Stimulated activated CD8-positive, alpha-beta memory T cell treated with anti-CD3 and anti-CD28 coated beads, Interleukin-12 subunit alpha, Interleukin-12 subunit beta, amount 100 ng/mL, for 24 hours (primary cell): ENCODE results near the gene TEX26.
"Not testable (repeated sequence)": the region's sequence is repeated elsewhere in the genome, so short reads cannot be mapped to it uniquely, and the experiment has no call there.

ENCODE experiments used
- DNase-seq: peaks from one replicate; pipeline ENCODE4 v3.0.0-alpha.2; 2020; ENCODE audit errors: extremely low read depth

Gene TEX26

GRCh38 chr13:30918662-30919405, 13.6 kb upstream of the TEX26 start:
- no peak for DNase-seq

DNA sequence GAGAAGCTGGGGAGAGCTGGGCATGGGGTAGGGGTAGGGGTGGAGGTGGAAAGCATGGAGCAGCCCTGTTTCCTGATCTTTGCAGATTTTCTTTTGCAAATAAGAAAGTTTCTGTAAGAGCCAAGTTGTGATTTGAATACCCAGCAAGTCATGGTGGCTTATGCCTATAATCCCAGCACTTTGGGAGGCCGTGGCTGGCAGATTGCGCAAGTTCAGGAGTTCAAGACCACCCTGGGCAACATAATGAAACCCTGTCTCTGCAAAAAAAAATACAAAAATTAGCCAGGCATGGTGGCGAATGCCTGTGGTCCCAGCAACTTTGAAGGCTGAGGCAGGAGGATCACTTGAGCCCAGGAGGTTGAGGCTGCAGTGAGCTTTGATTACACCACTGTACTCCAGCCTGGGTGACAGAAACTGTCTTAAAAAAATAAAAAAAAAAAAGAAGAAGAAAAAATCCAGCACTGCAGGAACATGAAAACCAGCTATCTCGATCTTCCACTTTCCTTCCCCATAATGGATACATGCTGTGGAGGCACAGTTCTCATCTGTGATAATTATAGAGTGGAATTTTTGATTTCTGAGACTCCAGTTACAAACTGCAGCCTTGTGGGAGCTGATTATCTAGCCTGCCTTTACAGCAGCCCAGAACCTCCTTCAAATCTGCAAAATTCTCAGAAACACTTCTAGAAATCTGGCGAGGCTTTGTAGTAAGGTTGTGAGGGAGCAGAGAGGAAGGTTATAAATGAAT, 12.1 kb upstream of the TEX26 start:
- no peak for DNase-seq

DNA sequence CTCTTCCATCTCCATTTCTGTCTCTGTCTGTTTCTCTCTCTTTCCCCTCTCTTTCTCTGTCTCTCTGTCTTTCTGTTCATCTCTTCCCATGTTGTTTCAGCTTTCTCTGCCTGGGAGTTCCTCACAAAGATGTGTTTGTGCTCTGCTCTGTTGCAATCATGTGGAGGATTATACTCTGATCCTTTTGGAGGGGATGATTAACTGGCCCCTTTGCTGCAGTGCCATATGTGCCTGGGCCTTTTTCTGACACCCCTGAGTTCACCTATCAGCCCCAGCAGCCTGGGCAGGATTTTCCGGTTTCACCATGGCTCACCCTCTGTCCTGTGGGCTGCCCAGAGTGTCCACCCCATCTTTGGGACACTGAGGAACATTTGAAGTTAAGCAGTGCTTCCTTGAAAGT, 9.0 kb upstream of the TEX26 start:
- no peak for DNase-seq

GRCh38 chr13:30924721-30925120, 7.7 kb upstream of the TEX26 start:
- DNase-seq = no peak

DNA sequence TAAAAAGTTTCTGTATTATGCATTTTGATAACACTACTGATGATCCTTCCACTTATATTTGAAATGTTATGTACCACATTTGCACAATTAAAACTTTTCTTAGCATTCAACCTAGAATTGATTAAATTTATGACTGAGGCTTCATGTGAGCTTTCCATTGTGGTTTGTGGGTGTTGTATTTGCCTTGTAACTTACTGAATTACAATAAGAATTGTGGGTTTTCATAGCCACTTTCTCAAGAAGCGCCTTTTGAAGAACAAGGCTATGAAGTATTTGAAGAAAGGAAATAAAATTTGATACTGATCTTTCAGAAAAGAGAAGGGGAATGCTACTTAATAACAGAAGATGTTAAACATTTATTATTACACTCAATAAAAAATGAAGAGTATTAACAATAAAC, 7.0 kb upstream of the TEX26 start:
- no peak for DNase-seq

- DNase-seq = no peak
Measured at GRCh38 chr13:30926781-30927180, 5.7 kb upstream of the TEX26 start.

DNA sequence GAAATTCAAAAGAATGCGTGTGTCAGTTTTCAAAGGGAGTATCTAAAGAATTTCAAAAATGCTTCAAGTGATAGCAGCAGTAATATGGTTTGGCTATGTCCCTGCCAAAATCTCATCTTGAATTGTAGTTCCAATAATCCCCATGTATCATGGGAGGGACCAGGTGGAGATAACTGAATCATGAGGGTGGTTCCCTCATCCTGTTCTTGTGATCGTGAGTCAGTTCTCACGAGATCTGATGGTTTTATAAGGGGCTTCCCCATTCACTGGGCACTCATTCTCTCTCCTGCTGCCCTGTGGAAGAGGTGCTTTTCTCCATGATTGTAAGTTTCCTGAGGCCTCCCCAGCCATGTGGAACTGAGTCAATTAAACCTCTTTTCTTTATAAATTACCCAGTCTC, 5.3 kb upstream of the TEX26 start:
- DNase-seq = not testable (repeated sequence)

DNA sequence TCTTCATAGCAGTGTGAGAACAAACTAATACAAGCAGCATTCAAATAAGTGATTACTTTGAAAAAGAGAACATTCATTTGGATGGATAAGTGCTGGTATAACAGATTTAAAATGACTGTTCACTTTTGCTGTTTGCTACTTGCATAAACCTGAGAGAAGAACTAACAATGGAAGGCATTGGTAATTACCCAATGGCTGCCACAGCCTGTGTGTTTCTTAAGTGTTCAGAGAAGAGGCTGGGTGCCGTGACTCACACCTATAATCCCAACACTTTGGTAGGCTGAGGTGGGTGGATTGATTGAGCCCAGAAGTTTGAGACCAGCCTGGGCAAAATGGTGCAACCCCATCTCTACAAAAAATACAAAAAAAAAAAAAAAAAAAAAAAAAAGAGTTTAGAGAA, 4.9 kb upstream of the TEX26 start:
- no peak for DNase-seq

DNA sequence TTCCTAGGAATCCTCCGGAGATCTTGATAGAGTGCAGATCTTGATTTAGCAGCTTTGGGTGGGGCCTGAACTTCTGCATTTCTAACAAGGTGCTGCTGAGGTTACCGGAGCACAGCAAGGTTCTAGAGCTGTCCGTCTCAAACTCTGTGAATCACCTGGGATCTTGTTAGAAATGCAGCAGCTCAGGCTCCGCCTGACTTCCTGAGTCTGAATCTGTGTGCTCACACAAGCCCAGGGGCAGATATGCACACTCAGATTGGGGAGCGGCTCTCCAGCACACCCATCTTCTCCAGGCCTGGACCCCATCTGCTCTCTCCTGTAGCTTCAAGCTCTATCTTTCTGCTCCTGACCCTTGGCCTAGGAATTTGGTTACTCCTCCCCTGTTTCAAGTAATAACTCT, 3.5 kb upstream of the TEX26 start:
- DNase-seq = no peak

DNA sequence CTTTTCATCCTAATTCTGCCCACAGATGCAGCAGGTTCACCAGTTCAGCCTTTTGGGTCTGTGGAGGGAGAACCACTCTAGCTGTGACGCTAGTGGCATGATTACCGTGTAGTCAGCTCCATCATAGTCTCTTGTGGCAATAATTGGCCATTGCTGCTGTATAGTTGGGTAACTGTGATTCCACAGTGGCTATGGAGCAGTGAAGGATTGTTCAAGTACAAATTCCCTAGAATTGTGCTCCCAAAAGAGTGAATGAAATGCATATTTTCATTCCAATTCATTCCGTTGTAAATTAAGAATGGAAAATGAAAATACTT, 856 bp downstream of the TEX26 start:
- DNase-seq = no peak

GRCh38 chr13:30934381-30934780, 1.9 kb downstream of the TEX26 start:
- no peak for DNase-seq

- no peak for DNase-seq
Measured at GRCh38 chr13:30934803-30935202, 2.3 kb downstream of the TEX26 start.

DNA sequence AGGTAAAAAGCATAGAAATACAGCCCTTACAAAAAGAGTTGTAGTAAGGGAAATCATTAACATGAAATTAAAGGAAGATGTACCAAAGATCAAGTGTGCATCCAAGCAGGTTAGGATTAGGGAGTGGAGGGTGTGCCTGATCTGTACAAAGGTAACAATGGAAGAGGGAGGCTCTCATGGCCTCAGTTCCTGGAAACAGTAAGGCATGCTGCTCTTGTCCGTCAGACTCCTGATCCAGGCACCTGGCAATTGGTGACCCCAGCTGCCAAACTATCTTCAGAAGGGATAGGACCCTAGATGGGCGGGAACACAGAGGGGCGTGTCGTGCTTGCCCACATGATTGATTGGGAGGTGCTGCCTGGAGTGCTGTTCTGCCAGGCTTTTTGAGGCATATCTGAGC, 4.5 kb downstream of the TEX26 start:
- DNase-seq = no peak

- DNase-seq = no peak
Measured at GRCh38 chr13:30943881-30944280, 11.4 kb downstream of the TEX26 start.

- no peak for DNase-seq
Measured at GRCh38 chr13:30957258-30957943, 24.9 kb downstream of the TEX26 start.

DNA sequence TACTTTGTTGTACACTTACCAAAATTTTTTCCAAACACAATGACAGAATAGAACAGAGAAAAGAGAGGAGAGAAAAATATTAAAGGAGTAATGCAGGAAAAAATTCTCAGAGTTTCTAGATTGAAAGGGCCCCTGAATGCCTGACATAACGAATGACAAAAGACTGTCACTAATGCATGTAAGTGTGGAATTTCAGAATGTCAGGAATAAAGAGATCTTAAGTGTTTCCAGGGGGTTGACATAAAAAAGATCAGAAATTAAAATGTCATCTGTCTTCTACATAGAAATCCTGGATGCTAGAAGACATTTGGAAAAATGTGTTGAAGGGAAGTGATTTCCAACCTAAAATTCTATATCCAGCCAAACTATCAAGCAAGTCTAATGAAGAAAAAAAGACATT, 27.2 kb downstream of the TEX26 start:
- DNase-seq = no peak

DNA sequence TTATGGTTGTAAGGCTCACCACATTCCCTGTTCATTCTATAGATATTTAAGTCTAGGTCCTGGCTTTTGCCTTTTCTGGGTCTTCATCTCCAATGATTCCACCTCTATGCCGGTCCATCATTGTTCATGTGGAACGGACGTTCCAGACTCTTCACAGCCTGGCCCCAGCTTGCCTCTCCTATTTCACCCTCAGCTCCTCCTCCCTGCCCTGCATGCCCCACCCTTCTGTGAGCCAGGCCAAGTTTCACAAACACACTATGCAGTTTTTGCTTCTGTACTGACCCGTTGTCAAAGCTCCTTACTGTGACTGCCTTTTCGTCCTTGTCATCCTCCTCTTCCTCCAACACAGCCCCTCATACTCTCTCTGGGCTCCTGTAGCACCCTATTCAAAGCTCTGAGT, 31.3 kb downstream of the TEX26 start:
- no peak for DNase-seq

- DNase-seq = no peak
Measured at GRCh38 chr13:30965380-30965779, 32.9 kb downstream of the TEX26 start.

- DNase-seq = no peak
Measured at GRCh38 chr13:30966101-30966500, 33.6 kb downstream of the TEX26 start.

- no peak for DNase-seq
Measured at GRCh38 chr13:30968846-30969245, 36.4 kb downstream of the TEX26 start.

GRCh38 chr13:30971575-30971974, 39.1 kb downstream of the TEX26 start:
- DNase-seq = no peak

DNA sequence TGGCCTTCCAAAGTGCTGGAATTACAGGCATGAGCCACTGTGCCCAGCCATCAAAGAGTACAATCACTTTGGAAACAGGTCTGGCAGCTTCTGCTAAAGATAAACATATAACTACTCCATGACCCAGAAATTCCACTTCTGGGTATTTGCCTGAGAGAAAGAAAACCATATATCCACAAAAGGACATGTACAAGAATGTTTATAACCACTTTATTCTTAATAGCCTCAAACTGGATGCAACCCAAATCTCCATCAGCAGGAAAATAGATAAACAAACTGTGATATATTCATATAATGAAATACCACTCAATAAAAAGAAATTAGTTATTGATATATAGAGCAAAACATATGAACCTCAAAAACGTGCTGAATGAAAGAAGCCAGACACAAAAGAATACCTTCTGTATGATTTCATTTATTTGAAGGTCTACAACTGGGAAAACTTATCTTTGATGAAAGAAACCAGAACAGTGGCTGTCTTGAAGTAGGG, 40.5 kb downstream of the TEX26 start:
- no peak for DNase-seq

DNA sequence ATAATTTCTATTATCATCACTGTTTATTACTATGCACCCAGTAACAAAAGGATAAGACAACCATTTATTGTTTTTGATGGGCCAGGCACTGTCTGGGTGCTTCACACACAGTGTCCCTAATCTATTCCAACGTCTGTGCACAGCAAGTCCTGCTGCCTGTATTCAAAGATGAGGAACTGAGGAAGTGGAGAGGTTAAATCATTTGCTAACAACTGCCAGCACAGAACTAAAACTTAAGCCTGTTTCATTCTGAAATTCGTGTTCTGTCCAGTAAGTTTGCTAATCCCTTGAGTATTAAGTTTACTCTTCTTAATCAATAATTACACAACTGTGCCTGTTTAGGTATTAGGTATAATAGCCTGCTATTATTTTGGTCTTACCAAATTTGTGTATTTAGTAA, 41.9 kb downstream of the TEX26 start:
- DNase-seq = no peak
